K562 (cell line): ENCODE measurements around the gene TMED4. TPM values are rescaled to one million over a fixed set of nuclear protein-coding genes. Genes with fewer than 3 reads are reported as not detected.
A peak's percentile ranks its signal among the peaks of the same experiment; 100 is the strongest.

Experiments
- ATAC-seq: fragments of 200-7000 bp; cut with Tn5 transposase; 3 replicates; pipeline ENCODE4 v1.9.1; 2020; ENCODE audit warnings: moderate library complexity
- BruUV-seq: library from RNA; stranded (reverse); fragments of 400-500 nt; replicated peaks from 2 replicates; lab custom pipeline; 2021; lab: Mats Ljungman, UMichigan
- CTCF ChIA-PET: fragments of 300-600 bp; formaldehyde crosslinking; extraction: SDS; loops from one replicate; lab custom pipeline; 2021; ENCODE audit warnings: low intra/inter-chr PET ratio; lab: Yijun Ruan, JAX
- POLR2A ChIA-PET: fragments of 300-600, 350-650 bp; sonication (Branson Sonifier 250); formaldehyde crosslinking; extraction: SDS; loops from one replicate; lab custom pipeline; 2021; ENCODE audit warnings: antibody characterized with exemption, inconsistent platforms; lab: Yijun Ruan, JAX
- DNase-seq, 4 experiments: peaks; one replicate each; pipeline versions ENCODE4 v3.0.0 to v3.0.0-alpha.2; 2011 to 2018; ENCODE audit warnings: low spot score in 3 of 4, mixed read lengths in 3 of 4; ENCODE audit errors: extremely low read depth in 1 of 4
- FAIRE-seq: peaks from 2 replicates; lab custom pipeline; 2011; peaks lifted over from hg19 to GRCh38; lab: Jason Lieb, UNC
- H2AFZ ChIP-seq: 2 replicates; pipeline ENCODE4 v1.6.0; 2011; ENCODE audit warnings: low read depth, low read length, control low read depth, inconsistent platforms
- H3K27ac ChIP-seq: fragments of 200-600 bp; 3 replicates; pipeline ENCODE4 v1.8.0; 2011; ENCODE audit warnings: low read depth, mild to moderate bottlenecking, control low read depth, inconsistent platforms, low read length, moderate library complexity, mixed read lengths; ENCODE audit errors: extremely low read depth
- H3K27me3 ChIP-seq, 2 experiments: fragments of 300-600 bp in 1 of 2; 2 replicates in 1 of 2; 3 replicates in 1 of 2; pipeline versions ENCODE4 v1.6.0 to v1.8.0; 2011; ENCODE audit warnings: inconsistent platforms in 2 of 2, low read length in 2 of 2, mild to moderate bottlenecking in 1 of 2, mixed read lengths in 1 of 2, moderate library complexity in 1 of 2; ENCODE audit not compliant: control insufficient read depth in 2 of 2, insufficient read depth in 2 of 2
- H3K36me3 ChIP-seq: fragments of 300-600 bp; 3 replicates; pipeline ENCODE4 v1.8.0; 2011; ENCODE audit warnings: mild to moderate bottlenecking, low read length, inconsistent platforms; ENCODE audit not compliant: control insufficient read depth, insufficient read depth
- H3K4me1 ChIP-seq, 2 experiments: fragments of 200-600 bp in 1 of 2; replicated peaks in 1 of 2; 2 replicates in 1 of 2; 3 replicates in 1 of 2; pipeline versions ENCODE4 v1.5.1 to v1.8.0; 2011; ENCODE audit warnings: inconsistent platforms in 2 of 2, low read length in 2 of 2, mild to moderate bottlenecking in 1 of 2, mixed read lengths in 1 of 2, moderate library complexity in 1 of 2; ENCODE audit not compliant: control insufficient read depth in 2 of 2, insufficient read depth in 2 of 2
- H3K4me2 ChIP-seq: 2 replicates; pipeline ENCODE4 v1.6.1; 2011; ENCODE audit warnings: low read length, control low read depth, inconsistent platforms, mixed read lengths; ENCODE audit not compliant: insufficient read depth
- H3K4me3 ChIP-seq: fragments of 200-600 bp; sonication (generic), shearing (Covaris generic); 2 replicates; pipeline ENCODE4 v1.5.1; 2016; ENCODE audit warnings: control low read depth, inconsistent platforms
- H3K79me2 ChIP-seq: fragments of 200-600 bp; 3 replicates; pipeline ENCODE4 v1.8.0; 2011; ENCODE audit warnings: low read length, inconsistent platforms; ENCODE audit not compliant: control insufficient read depth, insufficient read depth
- H3K9ac ChIP-seq, 2 experiments: 2 replicates each; pipeline versions ENCODE4 v1.6.0 to v1.6.1; 2011; ENCODE audit warnings: low read depth in 2 of 2, low read length in 2 of 2, control low read depth in 1 of 2, inconsistent platforms in 1 of 2, mild to moderate bottlenecking in 1 of 2, mixed read lengths in 1 of 2; ENCODE audit not compliant: insufficient read depth in 1 of 2
- H3K9me1 ChIP-seq: one replicate; pipeline ENCODE4 v1.6.0; 2011; ENCODE audit warnings: inconsistent platforms, mild to moderate bottlenecking, low read length, moderate library complexity; ENCODE audit not compliant: control insufficient read depth, insufficient read depth
- H3K9me3 ChIP-seq: replicated peaks from 2 replicates; pipeline ENCODE4 v1.5.1; 2011; ENCODE audit warnings: low read depth, low read length, inconsistent platforms; ENCODE audit not compliant: control insufficient read depth, insufficient read depth
- H4K20me1 ChIP-seq: replicated peaks from 2 replicates; pipeline ENCODE4 v1.6.1; 2011; ENCODE audit warnings: low read length, inconsistent platforms, mixed read lengths; ENCODE audit not compliant: control insufficient read depth, insufficient read depth
- ARID1B ChIP-seq: fragments of 450-650 bp; IDR thresholded peaks from 2 replicates; pipeline ENCODE4 v1.6.1; 2016; ENCODE audit warnings: antibody characterized with exemption, mild to moderate bottlenecking, inconsistent platforms
- ATF1 ChIP-seq, 2 experiments: fragments of 450-650 bp in 1 of 2; IDR thresholded peaks; 2 replicates each; pipeline ENCODE4 v1.6.1; 2016; ENCODE audit warnings: missing compliant biosample characterization in 1 of 2, missing genetic modification characterization in 1 of 2
- CEBPG ChIP-seq, 3 experiments: fragments of 200-800 bp in 1 of 3; sonication (Bioruptor generic) in 1 of 3; sonication (generic) in 1 of 3; formaldehyde crosslinking in 1 of 3; IDR thresholded peaks in 2 of 3; conservative IDR thresholded peaks in 1 of 3; 2 replicates each; pipeline versions ENCODE4 v1.6.1 to v1.8.0; 2016 to 2022; ENCODE audit warnings: missing compliant biosample characterization in 2 of 3, missing genetic modification characterization in 2 of 3, mild to moderate bottlenecking in 1 of 3, missing genetic modification reagents in 1 of 3
- HDGF ChIP-seq: fragments of 450-650 bp; IDR thresholded peaks from 2 replicates; pipeline ENCODE4 v1.6.1; 2016
- MYNN ChIP-seq, 2 experiments: sonication (generic); formaldehyde crosslinking in 1 of 2; IDR thresholded peaks; 2 replicates each; pipeline versions ENCODE4 v1.5.0 to v1.6.1; 2016 to 2020; ENCODE audit warnings: antibody characterized with exemption in 1 of 2, missing genetic modification reagents in 1 of 2
- PRDM10 ChIP-seq: fragments of 450-650 bp; IDR thresholded peaks from 2 replicates; pipeline ENCODE4 v1.6.1; 2018; ENCODE audit not compliant: partially characterized antibody
- RBM25 ChIP-seq: fragments of 200-400 bp; formaldehyde crosslinking; IDR thresholded peaks from 2 replicates; pipeline ENCODE4 v1.6.1; 2018; ENCODE audit warnings: low read length, low read depth, moderate library complexity; ENCODE audit not compliant: severe bottlenecking
- SMARCE1 ChIP-seq: fragments of 450-650 bp; IDR thresholded peaks from 2 replicates; pipeline ENCODE4 v1.7.1; 2016; ENCODE audit warnings: mild to moderate bottlenecking
- ZNF121 ChIP-seq: sonication (generic); formaldehyde crosslinking; conservative IDR thresholded peaks from 2 replicates; pipeline ENCODE4 v1.8.0; 2022; ENCODE audit warnings: missing genetic modification reagents
- ZNF24 ChIP-seq: fragments of 450-650 bp; IDR thresholded peaks from 2 replicates; pipeline ENCODE4 v1.6.1; 2016
- ZNF282 ChIP-seq: sonication (generic); formaldehyde crosslinking; IDR thresholded peaks from 2 replicates; pipeline ENCODE4 v1.8.1; 2023; ENCODE audit warnings: missing genetic modification reagents
- WGBS: fragments of 100-300 bp; shearing (Covaris generic); methylation state at CpG from one replicate; pipeline ENCODE4 v1.1.6; 2016; ENCODE audit warnings: low coverage, mixed read lengths; ENCODE audit not compliant: insufficient coverage; ENCODE audit errors: missing lambda C conversion rate; 5-methylcytosine and 5-hydroxymethylcytosine counted together
- in situ Hi-C: fragments of 300-500 bp; cut with MboI; formaldehyde crosslinking; loops from 4 replicates; pipeline ENCODE4 v1.15.0; 2018; ENCODE audit warnings: inconsistent platforms, mixed read lengths
- intact Hi-C: fragments of 100-400 bp; cut with micrococcal nuclease; formaldehyde crosslinking; loops from 2 replicates; pipeline ENCODE4 v1.14.2; 2022
- polyA plus RNA-seq, 8 experiments: library from polyadenylated mRNA; depleted of rRNA in 4 of 8; stranded (reverse) in 5 of 8; unstranded in 3 of 8; fragments of >200 nt; fragmentation: Nextera tagmentation in 2 of 8; fragmentation: Illumina TruSeq in 1 of 8; extraction: Ambion mirVana in 2 of 8; extraction: Trizol in 1 of 8; gene quantifications; 2 replicates each; pipeline versions ENCODE4 v1.2.1 to v1.2.3, GENCODE V29; 2011 to 2014; ENCODE audit warnings: inconsistent platforms in 1 of 8, missing spikeins in 1 of 8
- total RNA-seq, 7 experiments: library from RNA; depleted of rRNA in 6 of 7; stranded (reverse); fragments of >200 nt in 6 of 7; fragmentation: Illumina TruSeq in 2 of 7; extraction: Trizol in 2 of 7; gene quantifications; 2 replicates each; pipeline versions ENCODE4 v1.2.1 to v1.2.3, GENCODE V29; 2011 to 2021; ENCODE audit warnings: low replicate concordance in 1 of 7

The TMED4 gene
- total and polyA plus RNA-seq, 9 of the 15 experiments (the other 6 are each of a cell fraction or from before 2014, with no cell fraction given): 20.3 to 64.0 (median 42.1) TPM

DNA sequence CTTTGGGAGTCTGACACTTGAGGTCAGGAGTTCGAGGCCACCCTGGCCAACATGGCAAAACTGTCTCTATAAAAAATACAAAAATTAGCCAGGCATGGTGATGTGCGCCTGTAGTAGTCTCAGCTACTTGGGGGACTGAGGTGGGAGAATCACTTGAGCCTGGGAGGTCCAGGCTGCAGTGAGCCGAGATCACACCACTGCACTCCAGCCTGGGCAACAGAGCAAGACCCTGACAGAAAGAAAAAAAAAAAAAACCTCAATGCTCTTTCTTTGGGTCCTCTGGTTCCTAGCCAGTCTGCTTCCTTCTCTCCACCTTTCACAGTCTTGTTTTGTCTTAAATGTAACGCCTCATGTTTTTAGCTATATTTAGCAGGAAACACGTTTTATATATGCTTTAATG lies 33.8 kb upstream of the TMED4 start:
- in situ Hi-C loops: no loop called here
- Histone ChIP-seq H3K79me2 (peaks cover 96% of the 10 kb centered on the region), H3K36me3 (peaks cover 17% of the 10 kb centered on the region; the same call in 2 of the 3 replicates), H4K20me1 (peaks cover 11% of the 10 kb centered on the region), H3K9me3 (no peaks in the 10 kb centered on the region), H2AFZ (no peak overlapping the region), H3K27ac (no peak overlapping the region), H3K4me2 (no peak overlapping the region), H3K9ac (no peak overlapping the region), H3K9me1 (no peaks in the 10 kb centered on the region), H3K4me1 (peaks cover 0 to 32% of the 10 kb centered on the region in 2 experiments; a peak in 3 of 5 replicates), H3K27me3 (no peaks in the 10 kb centered on the region), H3K4me3 (no peak overlapping the region)
- TF ChIP-seq SMARCE1 (no peak), RBM25 (peak; percentile 30), HDGF (no peak), ZNF121 (CRISPR knock-in tag) (peak; percentile 64), ZNF282 (CRISPR knock-in tag) (no peak), MYNN (IDR thresholded peaks at IDR 0.05) (no peak), MYNN (CRISPR knock-in tag; IDR thresholded peaks at IDR 0.05) (no peak)
- FAIRE-seq: no peak
- no peak for ATAC-seq
- DNase-seq: no peak
- 86% methylated on average over 5 of the region's 5 CpGs for WGBS
- BruUV-seq: no TSS peak
- CTCF ChIA-PET: no interaction called here
- intact Hi-C loops: no loop called here
- POLR2A ChIA-PET: interaction anchor here (1.0 kb wide), 1 partner anchor 23 kb away, joined by 3 read pairs; no protein-coding TSS in a partner anchor

DNA sequence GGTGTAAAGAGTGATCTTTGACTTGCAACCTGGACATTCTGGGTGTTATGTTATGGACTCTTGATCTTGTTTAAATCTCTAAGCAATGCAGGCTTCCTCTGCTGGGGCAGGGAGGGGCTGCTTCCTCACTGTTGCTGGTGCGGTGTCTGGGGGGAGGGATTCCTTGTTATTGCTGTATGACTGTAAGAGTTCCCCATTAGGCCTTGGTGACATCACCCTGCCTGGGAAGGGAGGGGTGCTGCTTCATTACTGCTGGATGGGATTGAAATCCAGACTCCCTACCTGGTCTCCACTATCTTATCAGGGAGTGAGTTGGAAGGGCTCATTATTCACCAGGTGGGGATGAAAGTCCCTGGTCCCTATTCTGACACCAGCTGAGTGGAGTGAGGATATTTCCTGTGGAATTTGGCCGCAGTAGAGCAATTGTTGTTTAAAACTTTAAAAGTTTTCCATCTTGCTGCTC lies 33.1 kb upstream of the TMED4 start:
- intact Hi-C loops (no loop called here), in situ Hi-C loops (no loop called here)
- BruUV-seq: no TSS peak
- Histone ChIP-seq H3K36me3 (peaks cover 15% of the 10 kb centered on the region; the same call in 2 of the 3 replicates), H3K4me1 (peaks cover 0 to 32% of the 10 kb centered on the region in 2 experiments; a peak in 3 of 5 replicates), H3K79me2 (peaks cover 96% of the 10 kb centered on the region), H4K20me1 (peaks cover 11% of the 10 kb centered on the region), H2AFZ (no peak overlapping the region), H3K9me3 (no peaks in the 10 kb centered on the region), H3K27me3 (no peaks in the 10 kb centered on the region), H3K9me1 (no peaks in the 10 kb centered on the region), H3K4me3 (no peak overlapping the region), H3K27ac (no peak overlapping the region; the same call in 2 of the 3 replicates), H3K4me2 (no peak overlapping the region), H3K9ac (no peak overlapping the region)
- ChIA-PET CTCF (no interaction called here), POLR2A (no interaction called here)
- peak; percentile 92 for ATAC-seq
- FAIRE-seq: peak; percentile 62
- peak in 3 of 4 experiments; percentile 26 to 65 (median 42) for DNase-seq
- 33% methylated on average over 2 of the region's 2 CpGs for WGBS
- peak; percentile 56; the same call in 1 of the 2 replicates for TF ChIP-seq CEBPG (CRISPR knock-in tag; IDR thresholded peaks at IDR 0.05)
- TF ChIP-seq CEBPG (tag; conservative IDR thresholded peaks at IDR 0.05 in 1 of 2, IDR thresholded peaks at IDR 0.05 in 1 of 2): no peak; a peak in 1 of 4 replicates
- TF ChIP-seq ARID1B: peak; percentile 28; the same call in 1 of the 2 replicates
- peak; percentile 63 for TF ChIP-seq PRDM10
- TF ChIP-seq ATF1 (CRISPR knock-in tag; IDR thresholded peaks at IDR 0.05): no peak
- peak; percentile 24; the same call in 1 of the 2 replicates for TF ChIP-seq ATF1 (tag; IDR thresholded peaks at IDR 0.05)
- peak; percentile 19; the same call in 1 of the 2 replicates for TF ChIP-seq ZNF24
